ENCODE measurements around the gene GET4.

GRCh38 chr7:849145-849544 lies 27.2 kb upstream of the GET4 start:
- TF ChIP-seq GATA2 (IDR thresholded peaks at IDR 0.05; ENCODE audit: low read depth, low read length): no peak
- no peak for TF ChIP-seq GATA3 (IDR thresholded peaks at IDR 0.05; ENCODE audit: low read depth, low read length)

All from SH-SY5Y (cell line).